ENCODE measurements around the gene BRF1.

- no peak for TF ChIP-seq REST (IDR thresholded peaks at IDR 0.05; ENCODE audit: low read depth)
- TF ChIP-seq POLR2A (IDR thresholded peaks at IDR 0.05; ENCODE audit: borderline replicate concordance, extremely low read depth, insufficient read depth, insufficient read length): no peak
- no peak for TF ChIP-seq EZH2 (IDR thresholded peaks at IDR 0.05)
- TF ChIP-seq RAD21 (IDR thresholded peaks at IDR 0.05; ENCODE audit: low read depth): no peak
- TF ChIP-seq CTCF (IDR thresholded peaks at IDR 0.05 in 2 of 3, conservative IDR thresholded peaks at IDR 0.05 in 1 of 3; ENCODE audit: borderline replicate concordance in 1 of 3, insufficient read depth in 1 of 3, low read depth in 2 of 3, low read length in 2 of 3): no peak
- no peak for TF ChIP-seq SIN3A (IDR thresholded peaks at IDR 0.05; ENCODE audit: low read depth)
- no peak for TF ChIP-seq POLR2AphosphoS5 (IDR thresholded peaks at IDR 0.05; ENCODE audit: low read depth, low read length)
- no peak for TF ChIP-seq ZFX (IDR thresholded peaks at IDR 0.05)
- TF ChIP-seq ZNF274 (IDR thresholded peaks at IDR 0.05; ENCODE audit: low read depth, low read length): no peak
- TF ChIP-seq SRF (IDR thresholded peaks at IDR 0.05; ENCODE audit: low read depth): no peak
- TF ChIP-seq JUND (IDR thresholded peaks at IDR 0.05): no peak
- TF ChIP-seq MAX (IDR thresholded peaks at IDR 0.05): no peak
- no peak for TF ChIP-seq CEBPB (IDR thresholded peaks at IDR 0.05; ENCODE audit: low read depth)
Measured at GRCh38 chr14:105323663-105324062, 22.9 kb upstream of the BRF1 start.

Measured in HCT116 (cell line).